Measurements from ENCODE around the gene TM4SF18. TPM values are rescaled to one million over a fixed set of nuclear protein-coding genes. Genes with fewer than 3 reads are reported as not detected.
A peak's percentile ranks its signal among the peaks of the same experiment; 100 is the strongest.

TM4SF18 gene
- polyA plus RNA-seq, 1 of the 3 experiments (the other 2 are of a cell fraction) = 0.30 TPM

DNA sequence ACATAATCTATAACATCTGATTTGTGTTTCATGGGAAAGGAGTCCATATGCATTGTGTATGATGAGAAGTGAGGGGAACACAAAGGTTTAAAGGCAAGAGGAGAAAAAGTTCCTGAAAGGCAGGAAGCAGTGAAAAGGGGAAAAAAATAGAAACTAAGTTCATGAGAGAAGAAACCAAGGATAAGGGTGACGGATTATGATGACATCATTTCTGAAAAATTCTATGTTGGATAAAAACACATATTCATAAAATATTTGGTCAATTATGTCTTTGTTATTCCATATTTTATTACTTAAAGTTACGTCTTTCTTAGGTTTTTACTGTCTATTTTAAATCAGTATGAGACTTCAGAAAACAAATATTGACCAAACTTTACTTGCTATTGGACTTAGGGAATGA, 63.3 kb downstream of the TM4SF18 start:
- Histone ChIP-seq H3K9me2 (no peaks in the 10 kb centered on the region), H4K20me1 (ENCODE audit: insufficient read depth) (no peaks in the 10 kb centered on the region), H3K4me1 (ENCODE audit: control insufficient read depth in 1 of 2, insufficient read depth in 2 of 2, low read depth in 1 of 2, low read length in 1 of 2) (peaks cover 0 to 4% of the 10 kb centered on the region in 2 experiments; a peak in 1 of 4 replicates), H3K9ac (no peak overlapping the region), H3K4me3 (ENCODE audit: low read depth in 2 of 2, low read length in 1 of 2) (no peak overlapping the region), H3K4me2 (0 out of 2 replicates have a peak overlapping the region, but pooled peaks have one; percentile 22), H2AFZ (ENCODE audit: low read depth) (no peak overlapping the region), H3K9me3 (no peaks in the 10 kb centered on the region), H3K27me3 (ENCODE audit: insufficient read depth) (no peaks in the 10 kb centered on the region), H3K79me2 (ENCODE audit: insufficient read depth) (no peaks in the 10 kb centered on the region), H3F3A (replicated peaks; ENCODE audit: insufficient read depth) (no peaks in the 10 kb centered on the region), H3K36me3 (replicated peaks in 1 of 2; ENCODE audit: control insufficient read depth in 1 of 2, insufficient read depth in 2 of 2, low read length in 1 of 2) (no peaks in the 10 kb centered on the region), H3K27ac (ENCODE audit: low read depth in 2 of 2, low read length in 1 of 2) (peak overlapping the region in 1 of 2 experiments; percentile 28; a peak in 1 of 4 replicates)
- WGBS (ENCODE audit: low lambda C conversion rate) = 33% methylated on average over 2 of the region's 2 CpGs
- ChIA-PET CTCF (interaction anchor here (6.4 kb wide), 1 partner anchor 150 kb away, joined by 126 read pairs; no protein-coding TSS in a partner anchor), POLR2A (no interaction called here)
- TF ChIP-seq FOSL2 (IDR thresholded peaks at IDR 0.05; ENCODE audit: borderline replicate concordance, low read depth) = no peak
- TF ChIP-seq, protein P1, sequence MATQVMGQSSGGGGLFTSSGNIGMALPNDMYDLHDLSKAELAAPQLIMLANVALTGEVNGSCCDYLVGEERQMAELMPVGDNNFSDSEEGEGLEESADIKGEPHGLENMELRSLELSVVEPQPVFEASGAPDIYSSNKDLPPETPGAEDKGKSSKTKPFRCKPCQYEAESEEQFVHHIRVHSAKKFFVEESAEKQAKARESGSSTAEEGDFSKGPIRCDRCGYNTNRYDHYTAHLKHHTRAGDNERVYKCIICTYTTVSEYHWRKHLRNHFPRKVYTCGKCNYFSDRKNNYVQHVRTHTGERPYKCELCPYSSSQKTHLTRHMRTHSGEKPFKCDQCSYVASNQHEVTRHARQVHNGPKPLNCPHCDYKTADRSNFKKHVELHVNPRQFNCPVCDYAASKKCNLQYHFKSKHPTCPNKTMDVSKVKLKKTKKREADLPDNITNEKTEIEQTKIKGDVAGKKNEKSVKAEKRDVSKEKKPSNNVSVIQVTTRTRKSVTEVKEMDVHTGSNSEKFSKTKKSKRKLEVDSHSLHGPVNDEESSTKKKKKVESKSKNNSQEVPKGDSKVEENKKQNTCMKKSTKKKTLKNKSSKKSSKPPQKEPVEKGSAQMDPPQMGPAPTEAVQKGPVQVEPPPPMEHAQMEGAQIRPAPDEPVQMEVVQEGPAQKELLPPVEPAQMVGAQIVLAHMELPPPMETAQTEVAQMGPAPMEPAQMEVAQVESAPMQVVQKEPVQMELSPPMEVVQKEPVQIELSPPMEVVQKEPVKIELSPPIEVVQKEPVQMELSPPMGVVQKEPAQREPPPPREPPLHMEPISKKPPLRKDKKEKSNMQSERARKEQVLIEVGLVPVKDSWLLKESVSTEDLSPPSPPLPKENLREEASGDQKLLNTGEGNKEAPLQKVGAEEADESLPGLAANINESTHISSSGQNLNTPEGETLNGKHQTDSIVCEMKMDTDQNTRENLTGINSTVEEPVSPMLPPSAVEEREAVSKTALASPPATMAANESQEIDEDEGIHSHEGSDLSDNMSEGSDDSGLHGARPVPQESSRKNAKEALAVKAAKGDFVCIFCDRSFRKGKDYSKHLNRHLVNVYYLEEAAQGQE (IDR thresholded peaks at IDR 0.05; ENCODE audit: low read depth, low read length) = no peak
- no peak for TF ChIP-seq ELF1 (IDR thresholded peaks at IDR 0.05)
- no peak for TF ChIP-seq FOXJ3 (CRISPR knock-in tag; IDR thresholded peaks at IDR 0.05)
- TF ChIP-seq, protein P2, sequence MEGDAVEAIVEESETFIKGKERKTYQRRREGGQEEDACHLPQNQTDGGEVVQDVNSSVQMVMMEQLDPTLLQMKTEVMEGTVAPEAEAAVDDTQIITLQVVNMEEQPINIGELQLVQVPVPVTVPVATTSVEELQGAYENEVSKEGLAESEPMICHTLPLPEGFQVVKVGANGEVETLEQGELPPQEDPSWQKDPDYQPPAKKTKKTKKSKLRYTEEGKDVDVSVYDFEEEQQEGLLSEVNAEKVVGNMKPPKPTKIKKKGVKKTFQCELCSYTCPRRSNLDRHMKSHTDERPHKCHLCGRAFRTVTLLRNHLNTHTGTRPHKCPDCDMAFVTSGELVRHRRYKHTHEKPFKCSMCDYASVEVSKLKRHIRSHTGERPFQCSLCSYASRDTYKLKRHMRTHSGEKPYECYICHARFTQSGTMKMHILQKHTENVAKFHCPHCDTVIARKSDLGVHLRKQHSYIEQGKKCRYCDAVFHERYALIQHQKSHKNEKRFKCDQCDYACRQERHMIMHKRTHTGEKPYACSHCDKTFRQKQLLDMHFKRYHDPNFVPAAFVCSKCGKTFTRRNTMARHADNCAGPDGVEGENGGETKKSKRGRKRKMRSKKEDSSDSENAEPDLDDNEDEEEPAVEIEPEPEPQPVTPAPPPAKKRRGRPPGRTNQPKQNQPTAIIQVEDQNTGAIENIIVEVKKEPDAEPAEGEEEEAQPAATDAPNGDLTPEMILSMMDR (IDR thresholded peaks at IDR 0.05) = no peak
- no peak for TF ChIP-seq TEAD4 (IDR thresholded peaks at IDR 0.05; ENCODE audit: borderline replicate concordance, insufficient read depth)
- TF ChIP-seq CHD2 (IDR thresholded peaks at IDR 0.05; ENCODE audit: low read length, partially characterized antibody) = no peak
- TF ChIP-seq NFIC (IDR thresholded peaks at IDR 0.05; ENCODE audit: borderline replicate concordance) = no peak
- no peak for TF ChIP-seq TCF12 (IDR thresholded peaks at IDR 0.05)
- TF ChIP-seq GABPA (IDR thresholded peaks at IDR 0.05; ENCODE audit: low read depth) = no peak
- no peak for TF ChIP-seq RCOR1 (IDR thresholded peaks at IDR 0.05; ENCODE audit: low read length)
- no peak for TF ChIP-seq MXI1 (IDR thresholded peaks at IDR 0.05; ENCODE audit: low read depth, low read length)
- no peak for DNase-seq

DNA sequence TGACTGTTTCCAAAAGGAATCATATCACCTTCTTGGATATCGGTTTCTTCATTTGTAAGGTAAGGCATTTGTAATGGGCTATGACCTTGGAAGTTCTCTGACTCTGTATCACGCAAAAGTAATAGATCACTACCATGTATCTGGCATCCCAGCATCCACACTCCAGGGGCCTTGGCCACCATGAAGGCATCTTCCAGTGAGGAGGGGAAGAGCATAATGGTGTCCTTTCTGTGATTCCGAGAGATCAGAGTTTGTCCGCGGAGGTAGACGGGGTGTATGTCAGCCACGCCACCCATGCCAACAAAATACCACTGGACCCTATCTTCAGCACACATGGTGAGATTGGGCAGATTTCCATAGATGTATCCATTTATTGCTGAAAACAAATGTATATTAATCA, 63.7 kb downstream of the TM4SF18 start:
- no peaks in the 10 kb centered on the region for H4K20me1 ChIP-seq (ENCODE audit: insufficient read depth)
- peaks cover 0 to 4% of the 10 kb centered on the region in 2 experiments; a peak in 1 of 4 replicates for H3K4me1 ChIP-seq (ENCODE audit: control insufficient read depth in 1 of 2, insufficient read depth in 2 of 2, low read depth in 1 of 2, low read length in 1 of 2)
- H3K36me3 ChIP-seq (replicated peaks in 1 of 2; ENCODE audit: control insufficient read depth in 1 of 2, insufficient read depth in 2 of 2, low read length in 1 of 2) = no peaks in the 10 kb centered on the region
- H3K4me2 ChIP-seq = 0 out of 2 replicates have a peak overlapping the region, but pooled peaks have one; percentile 22
- H3K79me2 ChIP-seq (ENCODE audit: insufficient read depth) = no peaks in the 10 kb centered on the region
- POLR2A ChIA-PET = no interaction called here
- DNase-seq = no peak
- 99% methylated on average over 7 of the region's 7 CpGs for WGBS (ENCODE audit: low lambda C conversion rate)
- H3K4me3 ChIP-seq (ENCODE audit: low read depth in 2 of 2, low read length in 1 of 2) = no peak overlapping the region
- H3K9ac ChIP-seq = no peak overlapping the region
- H3K27me3 ChIP-seq (ENCODE audit: insufficient read depth) = no peaks in the 10 kb centered on the region
- no peaks in the 10 kb centered on the region for H3K9me2 ChIP-seq
- CTCF ChIA-PET = interaction anchor here (0.9 to 2.1 kb wide), 2 partner anchors 140 to 315 kb away, joined by 3 to 5 read pairs; partner anchors contain the start of gene HPS3
- H3F3A ChIP-seq (replicated peaks; ENCODE audit: insufficient read depth) = no peaks in the 10 kb centered on the region
- no peaks in the 10 kb centered on the region for H3K9me3 ChIP-seq
- no peak overlapping the region for H2AFZ ChIP-seq (ENCODE audit: low read depth)
- H3K27ac ChIP-seq (ENCODE audit: low read depth in 2 of 2, low read length in 1 of 2) = peak overlapping the region in 1 of 2 experiments; percentile 26; a peak in 1 of 4 replicates
- TF ChIP-seq, protein P3, sequence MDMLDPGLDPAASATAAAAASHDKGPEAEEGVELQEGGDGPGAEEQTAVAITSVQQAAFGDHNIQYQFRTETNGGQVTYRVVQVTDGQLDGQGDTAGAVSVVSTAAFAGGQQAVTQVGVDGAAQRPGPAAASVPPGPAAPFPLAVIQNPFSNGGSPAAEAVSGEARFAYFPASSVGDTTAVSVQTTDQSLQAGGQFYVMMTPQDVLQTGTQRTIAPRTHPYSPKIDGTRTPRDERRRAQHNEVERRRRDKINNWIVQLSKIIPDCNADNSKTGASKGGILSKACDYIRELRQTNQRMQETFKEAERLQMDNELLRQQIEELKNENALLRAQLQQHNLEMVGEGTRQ (IDR thresholded peaks at IDR 0.05; ENCODE audit: borderline replicate concordance, low read depth, low read length) = no peak
- TF ChIP-seq NFIC (IDR thresholded peaks at IDR 0.05; ENCODE audit: borderline replicate concordance) (no peak), EP300 (IDR thresholded peaks at IDR 0.05; ENCODE audit: borderline replicate concordance in 1 of 2, low read depth in 1 of 2, low read length in 1 of 2) (no peak), ELF1 (IDR thresholded peaks at IDR 0.05) (no peak), CHD2 (IDR thresholded peaks at IDR 0.05; ENCODE audit: low read length, partially characterized antibody) (no peak), RXRA (IDR thresholded peaks at IDR 0.05; ENCODE audit: borderline replicate concordance, low read depth) (no peak)
- TF ChIP-seq, protein P2 (IDR thresholded peaks at IDR 0.05) = no peak
- TF ChIP-seq, protein P4, sequence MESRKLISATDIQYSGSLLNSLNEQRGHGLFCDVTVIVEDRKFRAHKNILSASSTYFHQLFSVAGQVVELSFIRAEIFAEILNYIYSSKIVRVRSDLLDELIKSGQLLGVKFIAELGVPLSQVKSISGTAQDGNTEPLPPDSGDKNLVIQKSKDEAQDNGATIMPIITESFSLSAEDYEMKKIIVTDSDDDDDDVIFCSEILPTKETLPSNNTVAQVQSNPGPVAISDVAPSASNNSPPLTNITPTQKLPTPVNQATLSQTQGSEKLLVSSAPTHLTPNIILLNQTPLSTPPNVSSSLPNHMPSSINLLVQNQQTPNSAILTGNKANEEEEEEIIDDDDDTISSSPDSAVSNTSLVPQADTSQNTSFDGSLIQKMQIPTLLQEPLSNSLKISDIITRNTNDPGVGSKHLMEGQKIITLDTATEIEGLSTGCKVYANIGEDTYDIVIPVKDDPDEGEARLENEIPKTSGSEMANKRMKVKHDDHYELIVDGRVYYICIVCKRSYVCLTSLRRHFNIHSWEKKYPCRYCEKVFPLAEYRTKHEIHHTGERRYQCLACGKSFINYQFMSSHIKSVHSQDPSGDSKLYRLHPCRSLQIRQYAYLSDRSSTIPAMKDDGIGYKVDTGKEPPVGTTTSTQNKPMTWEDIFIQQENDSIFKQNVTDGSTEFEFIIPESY (IDR thresholded peaks at IDR 0.05; ENCODE audit: borderline replicate concordance, low read depth) = no peak
